GM12878 (cell line): ENCODE measurements around the gene TRPV5. TPM values are rescaled to one million over a fixed set of nuclear protein-coding genes. Genes with fewer than 3 reads are reported as not detected.

Experiments used
- ATAC-seq: fragments of 200-7000 bp; cut with Tn5 transposase; 3 replicates; pipeline ENCODE4 v1.9.1; 2020; ENCODE audit warnings: mild to moderate bottlenecking, moderate library complexity
- BruUV-seq: library from RNA; stranded (reverse); fragments of 400-500 nt; replicated peaks from 2 replicates; lab custom pipeline; 2021; lab: Mats Ljungman, UMichigan
- CTCF ChIA-PET: fragments of 300-600 bp; sonication (Branson Sonifier 250); formaldehyde crosslinking; extraction: SDS; loops from one replicate; lab custom pipeline; 2021; ENCODE audit warnings: inconsistent platforms; lab: Yijun Ruan, JAX
- POLR2A ChIA-PET: fragments of 350-600 bp; formaldehyde crosslinking; extraction: SDS; loops from one replicate; lab custom pipeline; 2021; ENCODE audit warnings: inconsistent platforms; lab: Charles Lee
- RAD21 ChIA-PET: fragments of 300-600 bp; sonication (Branson Sonifier 250); formaldehyde crosslinking; loops from one replicate; lab custom pipeline; 2023; ENCODE audit warnings: antibody characterized with exemption; ENCODE audit not compliant: unreplicated experiment; lab: Charles Lee
- SMC1A ChIA-PET: fragments of 300-600 bp; sonication (Branson Sonifier 250); formaldehyde crosslinking; loops from one replicate; lab custom pipeline; 2023; ENCODE audit not compliant: unreplicated experiment, uncharacterized antibody; lab: Charles Lee
- DNase-seq: peaks from one replicate; pipeline ENCODE4 v3.0.0-alpha.2; 2011; ENCODE audit warnings: low read depth, low spot score
- FAIRE-seq: peaks from 3 replicates; lab custom pipeline; 2011; peaks lifted over from hg19 to GRCh38; lab: Jason Lieb, UNC
- H2AFZ ChIP-seq: 2 replicates; pipeline ENCODE4 v1.6.0; 2011; ENCODE audit warnings: low read depth, low read length, control low read depth; ENCODE audit not compliant: control insufficient read depth
- H3K27ac ChIP-seq: 2 replicates; pipeline ENCODE4 v1.5.1; 2011; ENCODE audit warnings: control low read depth; ENCODE audit not compliant: control insufficient read depth, insufficient read depth
- H3K27me3 ChIP-seq, 2 experiments: replicated peaks in 1 of 2; 2 replicates each; pipeline versions ENCODE4 v1.6.0 to v1.6.1; 2011; ENCODE audit warnings: low read length in 1 of 2; ENCODE audit not compliant: control insufficient read depth in 2 of 2, insufficient read depth in 2 of 2
- H3K36me3 ChIP-seq, 2 experiments: 2 replicates each; pipeline ENCODE4 v1.5.1; 2011; ENCODE audit warnings: low read length in 1 of 2; ENCODE audit not compliant: control insufficient read depth in 2 of 2, insufficient read depth in 2 of 2
- H3K4me1 ChIP-seq: 2 replicates; pipeline ENCODE4 v1.6.1; 2011; ENCODE audit warnings: mild to moderate bottlenecking, low read length, moderate library complexity, mixed read lengths; ENCODE audit not compliant: control insufficient read depth, insufficient read depth
- H3K4me2 ChIP-seq: 2 replicates; pipeline ENCODE4 v1.6.0; 2011; ENCODE audit warnings: control low read depth; ENCODE audit not compliant: control insufficient read depth, insufficient read depth
- H3K4me3 ChIP-seq: fragments of 200-600 bp; sonication (generic); 2 replicates; pipeline ENCODE4 v1.5.1; 2016
- H3K79me2 ChIP-seq: 2 replicates; pipeline ENCODE4 v1.6.0; 2011; ENCODE audit warnings: low read length; ENCODE audit not compliant: control insufficient read depth, insufficient read depth
- H3K9ac ChIP-seq: 2 replicates; pipeline ENCODE4 v1.8.0; 2011; ENCODE audit warnings: low read length, control low read depth, mixed read lengths; ENCODE audit not compliant: control insufficient read depth, insufficient read depth
- H3K9me3 ChIP-seq: replicated peaks from 3 replicates; pipeline ENCODE4 v1.5.1; 2011; ENCODE audit warnings: mild to moderate bottlenecking, low read length; ENCODE audit not compliant: control insufficient read depth, insufficient read depth
- H4K20me1 ChIP-seq: 2 replicates; pipeline ENCODE4 v1.6.0; 2011; ENCODE audit not compliant: control insufficient read depth, insufficient read depth
- ATF7 ChIP-seq: fragments of 450-650 bp; IDR thresholded peaks from 2 replicates; pipeline ENCODE4 v1.6.1; 2016; ENCODE audit warnings: low read depth, mild to moderate bottlenecking
- CEBPZ ChIP-seq: fragments of 150-350 bp; IDR thresholded peaks from 2 replicates; pipeline ENCODE4 v1.6.1; 2016; ENCODE audit warnings: low read depth, low read length
- FOXK2 ChIP-seq: fragments of 450-650 bp; IDR thresholded peaks from 2 replicates; pipeline ENCODE4 v1.6.1; 2017; ENCODE audit warnings: mild to moderate bottlenecking, moderate library complexity
- IKZF2 ChIP-seq, 2 experiments: fragments of 450-650 bp; IDR thresholded peaks; 2 replicates each; pipeline ENCODE4 v1.6.1; 2017; ENCODE audit warnings: mild to moderate bottlenecking in 2 of 2, moderate library complexity in 2 of 2
- NFIC ChIP-seq: IDR thresholded peaks from 2 replicates; pipeline ENCODE4 v1.6.1; 2012; ENCODE audit warnings: low read depth, mild to moderate bottlenecking, inconsistent platforms, low read length, moderate library complexity
- STAT1 ChIP-seq: fragments of 450-650 bp; conservative IDR thresholded peaks from 2 replicates; pipeline ENCODE4 v1.6.1; 2014; ENCODE audit warnings: antibody characterized with exemption, mild to moderate bottlenecking
- YY1 ChIP-seq: IDR thresholded peaks from 2 replicates; pipeline ENCODE4 v1.6.1; 2011; ENCODE audit warnings: low read depth, mild to moderate bottlenecking, low read length
- WGBS: methylation state at CpG from one replicate; pipeline ENCODE4 v1.1.6; 2016; ENCODE audit warnings: low lambda C conversion rate; ENCODE audit not compliant: insufficient replicate concordance, insufficient coverage; ENCODE audit errors: missing lambda C conversion rate; 5-methylcytosine and 5-hydroxymethylcytosine counted together
- in situ Hi-C: fragments of 300-500 bp; cut with MboI; formaldehyde crosslinking; loops from 9 replicates; pipeline ENCODE4 v1.14.3; 2018; ENCODE audit warnings: mixed read lengths
- intact Hi-C: fragments of 100-400 bp; cut with micrococcal nuclease; formaldehyde crosslinking; loops from one replicate; pipeline ENCODE4 v1.14.2; 2022; ENCODE audit not compliant: unreplicated experiment
- polyA plus RNA-seq, 11 experiments: library from polyadenylated mRNA; depleted of rRNA in 4 of 11; unstranded in 6 of 11; stranded (reverse) in 5 of 11; fragments of >200 nt; fragmentation: Nextera tagmentation in 4 of 11; fragmentation: Illumina TruSeq in 1 of 11; extraction: Ambion mirVana in 4 of 11; extraction: Trizol in 1 of 11; gene quantifications; 1 replicate in 1 of 11; 2 replicates in 10 of 11; pipeline versions ENCODE4 v1.2.1 to v1.2.3, GENCODE V29; 2011 to 2016; ENCODE audit warnings: inconsistent platforms in 2 of 11, missing spikeins in 2 of 11, low read depth in 1 of 11
- total RNA-seq, 4 experiments: library from RNA; depleted of rRNA in 3 of 4; stranded (reverse); fragments of >200 nt in 3 of 4; fragmentation: Illumina TruSeq in 1 of 4; extraction: Trizol in 1 of 4; gene quantifications; 2 replicates each; pipeline versions ENCODE4 v1.2.1 to v1.2.3, GENCODE V29; 2013 to 2021

The TRPV5 gene
- total and polyA plus RNA-seq, 10 of the 15 experiments (the other 5 are each of a cell fraction or from before 2014, with no cell fraction given), result not detected

DNA sequence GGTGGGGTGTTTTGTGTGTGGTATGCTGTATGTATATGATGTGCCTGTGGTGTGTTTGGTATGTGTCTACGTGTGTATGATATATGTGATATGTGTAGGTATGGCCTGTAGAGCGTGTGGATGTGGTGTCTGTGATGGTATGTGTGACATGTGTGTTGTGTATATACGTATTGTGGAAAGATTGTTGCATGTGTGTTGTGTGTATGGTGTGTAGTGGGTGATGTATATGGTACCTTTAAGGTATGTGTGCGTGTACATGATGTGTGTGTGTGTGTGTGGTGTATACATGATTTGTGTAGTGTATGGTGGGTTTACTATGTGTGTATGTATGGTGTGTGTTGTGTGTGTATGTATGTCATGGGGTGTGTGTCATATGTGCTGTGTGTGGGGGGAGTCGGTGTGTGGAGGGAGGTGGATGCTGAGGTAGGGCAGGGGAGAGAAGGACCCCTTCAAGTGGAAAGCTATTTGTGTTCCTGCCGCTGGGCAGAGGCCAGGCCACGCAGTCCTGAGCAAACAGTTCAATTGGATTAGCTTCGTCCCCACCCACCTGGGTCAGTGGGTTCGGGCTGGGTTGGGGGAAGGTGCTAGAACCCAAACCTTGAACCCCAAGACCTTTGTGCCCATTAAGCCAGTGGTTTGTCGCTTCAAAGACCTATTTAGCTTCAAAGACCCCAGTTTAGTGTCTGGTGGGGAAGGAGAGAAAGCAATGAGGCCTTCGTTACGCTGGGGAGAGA is 46.1 kb downstream of the TRPV5 start:
- Histone ChIP-seq H3K9me3 (no peaks in the 10 kb centered on the region), H2AFZ (no peak overlapping the region), H3K9ac (no peak overlapping the region), H3K79me2 (no peaks in the 10 kb centered on the region), H3K27me3 (0 out of 4 replicates have a peak, but pooled peaks cover 0 to 2% of the 10 kb centered on the region in 2 experiments), H3K36me3 (no peaks in the 10 kb centered on the region), H3K4me3 (no peak overlapping the region), H3K4me2 (no peak overlapping the region), H3K4me1 (no peaks in the 10 kb centered on the region), H3K27ac (no peak overlapping the region), H4K20me1 (no peaks in the 10 kb centered on the region)
- DNase-seq (no peak), FAIRE-seq (no peak), ATAC-seq (no peak)
- 23% methylated on average over 10 of the region's 12 CpGs for WGBS
- in situ Hi-C loops, result no loop called here
- no TSS peak for BruUV-seq
- ChIA-PET CTCF (interaction anchor here (0.9 to 1.1 kb wide), 2 partner anchors 16 to 119 kb away, joined by 3 to 4 read pairs; no protein-coding TSS in a partner anchor), SMC1A (no interaction called here), RAD21 (interaction anchor here (1.0 kb wide), 1 partner anchor 34 kb away, joined by 3 read pairs; no protein-coding TSS in a partner anchor), POLR2A (no interaction called here)
- intact Hi-C loops, result no loop called here
- TF ChIP-seq ATF7, result no peak
- TF ChIP-seq STAT1, result no peak
- no peak for TF ChIP-seq FOXK2
- no peak for TF ChIP-seq YY1
- no peak for TF ChIP-seq IKZF2 (IDR thresholded peaks at IDR 0.05)
- no peak for TF ChIP-seq CEBPZ
- TF ChIP-seq NFIC, result no peak
